Measurements from ENCODE around the gene BCR. TPM values are rescaled to one million over a fixed set of nuclear protein-coding genes. Genes with fewer than 3 reads are reported as not detected.

Gene BCR
- total RNA-seq, 4 donors from 2014 or later = 70.5 to 102 (median 84.1) TPM

GRCh38 chr22:23260645-23261581 is 80.6 kb downstream of the BCR start:
- no peak for TF ChIP-seq POLR2A (IDR thresholded peaks at IDR 0.05)
- TF ChIP-seq CTCF (IDR thresholded peaks at IDR 0.05) = no peak
- intact Hi-C loops (cut with DNase I; ENCODE audit: low total_unique reads) = loop anchor here (5.0 kb wide), 1 partner anchor 36 kb away; no protein-coding TSS in a partner anchor
- no peak for DNase-seq (ENCODE audit: low spot score in 2 of 2)
- no peak overlapping the region for H3K4me3 ChIP-seq (ENCODE audit: low read depth, poor library complexity, severe bottlenecking)
- WGBS, 2 donors = 94 to 95% methylated on average over 21 of the region's 21 CpGs

GRCh38 chr22:23261900-23262450 is 81.7 kb downstream of the BCR start:
- intact Hi-C loops (cut with DNase I; ENCODE audit: low total_unique reads) = loop anchor here (5.0 kb wide), 1 partner anchor 35 kb away; no protein-coding TSS in a partner anchor
- no peak overlapping the region for H3K4me3 ChIP-seq (ENCODE audit: low read depth, poor library complexity, severe bottlenecking)
- TF ChIP-seq CTCF (IDR thresholded peaks at IDR 0.05) (no peak), POLR2A (IDR thresholded peaks at IDR 0.05) (no peak)
- DNase-seq (ENCODE audit: low spot score in 2 of 2) = no peak
- WGBS, 2 donors = 82 to 92% methylated on average over 8 to 9 of the region's 10 CpGs

GRCh38 chr22:23262518-23263332 is 82.4 kb downstream of the BCR start:
- H3K4me3 ChIP-seq (ENCODE audit: low read depth, poor library complexity, severe bottlenecking) = no peak overlapping the region
- intact Hi-C loops (cut with DNase I; ENCODE audit: low total_unique reads) = loop anchor here (5.0 kb wide), 1 partner anchor 35 kb away; no protein-coding TSS in a partner anchor
- DNase-seq (ENCODE audit: low spot score in 2 of 2) = no peak
- no peak for TF ChIP-seq POLR2A (IDR thresholded peaks at IDR 0.05)
- TF ChIP-seq CTCF (IDR thresholded peaks at IDR 0.05) = no peak
- WGBS, 2 donors = 75 to 78% methylated on average over 60 of the region's 60 CpGs

- no peak for TF ChIP-seq POLR2A (IDR thresholded peaks at IDR 0.05)
- 67 to 83% methylated on average over 20 of the region's 20 CpGs for WGBS, 2 donors
- intact Hi-C loops (cut with DNase I; ENCODE audit: low total_unique reads) = loop anchor here (5.0 kb wide), 1 partner anchor 33 kb away; no protein-coding TSS in a partner anchor
- DNase-seq (ENCODE audit: low spot score in 2 of 2) = no peak
- no peak overlapping the region for H3K4me3 ChIP-seq (ENCODE audit: low read depth, poor library complexity, severe bottlenecking)
Observed at GRCh38 chr22:23263651-23264555, 83.6 kb downstream of the BCR start.

GRCh38 chr22:23264610-23265367 is 84.5 kb downstream of the BCR start:
- DNase-seq (ENCODE audit: low spot score in 2 of 2) = no peak
- WGBS, 2 donors = 68 to 79% methylated on average over 19 of the region's 19 CpGs
- TF ChIP-seq POLR2A (IDR thresholded peaks at IDR 0.05) = no peak
- no peak for TF ChIP-seq CTCF (IDR thresholded peaks at IDR 0.05)
- no peak overlapping the region for H3K4me3 ChIP-seq (ENCODE audit: low read depth, poor library complexity, severe bottlenecking)
- intact Hi-C loops (cut with DNase I; ENCODE audit: low total_unique reads) = loop anchor here (5.0 kb wide), 1 partner anchor 33 kb away; no protein-coding TSS in a partner anchor
